CD14-positive monocyte (primary cell): ENCODE measurements around the gene TSHZ2. TPM values are rescaled to one million over a fixed set of nuclear protein-coding genes. Genes with fewer than 3 reads are reported as not detected.

Source experiments
- DNase-seq, 3 donors: peaks; one replicate each; pipeline ENCODE4 v3.0.0-alpha.2; 2011 to 2022
- H2AFZ ChIP-seq: 2 replicates; pipeline ENCODE4 v1.6.0; 2012; ENCODE audit warnings: mild to moderate bottlenecking, low read depth, low read length, inconsistent platforms; ENCODE audit not compliant: insufficient read depth, poor library complexity, severe bottlenecking
- H3K27ac ChIP-seq, 2 donors: 1 replicate in 1 of 2; 2 replicates in 1 of 2; pipeline ENCODE4 v1.5.1; 2012 to 2013; ENCODE audit warnings: low read length in 2 of 2, control low read depth in 1 of 2, inconsistent platforms in 1 of 2, low read depth in 1 of 2, mild to moderate bottlenecking in 1 of 2
- H3K27me3 ChIP-seq, 2 donors: one replicate each; pipeline versions ENCODE4 v1.6.0 to v1.6.1; 2011 to 2013; ENCODE audit warnings: low read length in 2 of 2; ENCODE audit not compliant: control insufficient read depth in 2 of 2, insufficient read depth in 2 of 2
- H3K36me3 ChIP-seq, 2 donors: replicated peaks in 1 of 2; 1 replicate in 1 of 2; 2 replicates in 1 of 2; pipeline versions ENCODE4 v1.5.1 to v1.6.1; 2012 to 2013; ENCODE audit warnings: low read length in 2 of 2, control low read depth in 1 of 2, inconsistent platforms in 1 of 2, mild to moderate bottlenecking in 1 of 2; ENCODE audit not compliant: insufficient read depth in 2 of 2, control insufficient read depth in 1 of 2
- H3K4me1 ChIP-seq, 2 donors: 1 replicate in 1 of 2; 2 replicates in 1 of 2; pipeline versions ENCODE4 v1.5.1 to v1.6.1; 2012 to 2013; ENCODE audit warnings: low read length in 2 of 2, control low read depth in 1 of 2, inconsistent platforms in 1 of 2, mild to moderate bottlenecking in 1 of 2, moderate library complexity in 1 of 2; ENCODE audit not compliant: insufficient read depth in 2 of 2, control insufficient read depth in 1 of 2
- H3K4me2 ChIP-seq: replicated peaks from 2 replicates; pipeline ENCODE3; 2012; ENCODE audit warnings: low read length, moderate library complexity, mild to moderate bottlenecking; ENCODE audit not compliant: poor library complexity, severe bottlenecking; ENCODE audit errors: extremely low read depth
- H3K4me3 ChIP-seq, 3 experiments: fragments of 200-600 bp in 1 of 3; sonication (generic) in 1 of 3; replicated peaks in 1 of 3; 1 replicate in 2 of 3; 2 replicates in 1 of 3; pipeline ENCODE4 v1.5.1; 2011 to 2013; ENCODE audit warnings: low read length in 3 of 3, mild to moderate bottlenecking in 3 of 3, control low read depth in 2 of 3, low read depth in 2 of 3, inconsistent platforms in 1 of 3, moderate library complexity in 1 of 3
- H3K79me2 ChIP-seq: 2 replicates; pipeline ENCODE4 v1.6.0; 2012; ENCODE audit warnings: mild to moderate bottlenecking, control low read depth, inconsistent platforms, low read length, moderate library complexity; ENCODE audit not compliant: insufficient read depth
- H3K9ac ChIP-seq: 2 replicates; pipeline ENCODE4 v1.6.0; 2017; ENCODE audit warnings: low read length, mild to moderate bottlenecking; ENCODE audit not compliant: insufficient read depth, poor library complexity, severe bottlenecking
- H3K9me3 ChIP-seq, 2 donors: replicated peaks in 1 of 2; 1 replicate in 1 of 2; 2 replicates in 1 of 2; pipeline versions ENCODE4 v1.5.1 to v1.6.1; 2012 to 2013; ENCODE audit warnings: low read length in 2 of 2, control low read depth in 1 of 2; ENCODE audit not compliant: control insufficient read depth in 1 of 2, insufficient read depth in 1 of 2
- H4K20me1 ChIP-seq: 2 replicates; pipeline ENCODE4 v1.6.0; 2012; ENCODE audit warnings: mild to moderate bottlenecking, low read length, control low read depth, moderate library complexity; ENCODE audit not compliant: insufficient read depth
- H3K27ac Mint-ChIP-seq, 7 donors: one replicate each; pipeline ENCODE4 v1.8.0; 2020; ENCODE audit warnings: mild to moderate bottlenecking in 7 of 7, mixed read lengths in 7 of 7, moderate library complexity in 6 of 7, inconsistent platforms in 2 of 7
- H3K27me3 Mint-ChIP-seq, 3 donors: one replicate each; pipeline ENCODE4 v1.8.0; 2021 to 2022; ENCODE audit warnings: low read depth in 3 of 3, mild to moderate bottlenecking in 3 of 3, mixed read lengths in 3 of 3, moderate library complexity in 3 of 3, inconsistent platforms in 1 of 3
- H3K36me3 Mint-ChIP-seq, 2 donors: one replicate each; pipeline ENCODE4 v1.8.0; 2020; ENCODE audit warnings: mixed read lengths in 2 of 2, inconsistent platforms in 1 of 2, mild to moderate bottlenecking in 1 of 2
- H3K4me1 Mint-ChIP-seq: one replicate; pipeline ENCODE4 v1.8.0; 2020; ENCODE audit warnings: mild to moderate bottlenecking, mixed read lengths
- H3K4me3 Mint-ChIP-seq, 2 donors: one replicate each; pipeline ENCODE4 v1.8.0; 2020; ENCODE audit warnings: mild to moderate bottlenecking in 2 of 2, mixed read lengths in 2 of 2, moderate library complexity in 1 of 2
- H3K9me3 Mint-ChIP-seq, 7 donors: one replicate each; pipeline ENCODE4 v1.8.0; 2020 to 2022; ENCODE audit warnings: mixed read lengths in 7 of 7, mild to moderate bottlenecking in 6 of 7, moderate library complexity in 6 of 7, inconsistent platforms in 2 of 7
- WGBS: methylation state at CpG from one replicate; pipeline ENCODE4 v1.1.5; 2013; ENCODE audit warnings: missing lambda C conversion rate; ENCODE audit not compliant: insufficient coverage; 5-methylcytosine and 5-hydroxymethylcytosine counted together
- intact Hi-C, 2 donors: fragments of 100-400 bp; cut with micrococcal nuclease; formaldehyde crosslinking; loops; one replicate each; pipeline versions ENCODE4 v1.15.0 to v1.15.1; 2023
- polyA plus RNA-seq, 3 donors: library from polyadenylated mRNA; depleted of rRNA in 1 of 3; unstranded in 2 of 3; stranded (reverse) in 1 of 3; fragments of 300-500 nt in 2 of 3; fragments of >200 nt in 1 of 3; fragmentation: Illumina TruSeq in 2 of 3; gene quantifications; 1 replicate in 2 of 3; 2 replicates in 1 of 3; pipeline ENCODE4 v1.2.3, GENCODE V29; 2012 to 2021
- TF ChIP-seq, protein P1 (sequence below): fragments of 200-600 bp; IDR thresholded peaks from one replicate; pipeline ENCODE4 v1.8.0; 2022; ENCODE audit warnings: antibody characterized with exemption, mild to moderate bottlenecking

TSHZ2 gene
- polyA plus RNA-seq, 3 donors: not detected

DNA sequence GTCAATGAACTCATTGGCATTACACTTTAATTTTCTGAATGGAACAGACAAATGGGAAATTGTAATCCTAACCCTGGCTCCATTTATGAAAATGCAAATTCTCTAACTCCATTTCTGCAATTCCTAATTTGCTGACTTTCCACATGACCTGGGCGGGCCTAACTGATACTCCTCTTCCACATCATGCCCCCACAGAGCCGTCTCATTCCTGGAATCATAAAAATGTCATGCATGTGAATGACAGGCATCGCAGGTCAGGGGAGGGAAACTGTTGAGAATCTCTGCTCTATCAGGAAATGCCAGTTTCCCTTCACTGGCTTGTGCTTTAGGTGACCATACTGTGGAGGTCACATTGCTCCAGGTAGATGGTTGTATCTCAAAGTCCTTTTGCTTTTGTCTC, 456.4 kb downstream of the TSHZ2 start:
- Mint-ChIP-seq H3K9me3 (peaks cover 2 to 7% (median 3%) of the 10 kb centered on the region in 7 donors), H3K4me3 (no peak overlapping the region), H3K27me3 (peaks cover 1 to 16% (median 2%) of the 10 kb centered on the region in 3 donors), H3K36me3 (peaks cover 0 to 4% of the 10 kb centered on the region in 2 donors), H3K4me1 (peaks cover 13% of the 10 kb centered on the region), H3K27ac (peak overlapping the region in 2 of 7 donors; percentile 11 to 20)
- Histone ChIP-seq H3K4me1 (peaks cover 9 to 11% of the 10 kb centered on the region in 2 donors), H3K9me3 (peaks cover 0 to 3% of the 10 kb centered on the region in 2 donors), H3K27me3 (peaks cover 2% of the 10 kb centered on the region in 2 donors), H3K4me3 (no peak overlapping the region), H3K9ac (no peak overlapping the region), H3K27ac (no peak overlapping the region), H3K79me2 (no peaks in the 10 kb centered on the region), H3K4me2 (no peak overlapping the region), H4K20me1 (no peaks in the 10 kb centered on the region), H2AFZ (no peak overlapping the region), H3K36me3 (no peaks in the 10 kb centered on the region)
- intact Hi-C loops: no loop called here
- DNase-seq: no peak
- TF ChIP-seq, protein P1, sequence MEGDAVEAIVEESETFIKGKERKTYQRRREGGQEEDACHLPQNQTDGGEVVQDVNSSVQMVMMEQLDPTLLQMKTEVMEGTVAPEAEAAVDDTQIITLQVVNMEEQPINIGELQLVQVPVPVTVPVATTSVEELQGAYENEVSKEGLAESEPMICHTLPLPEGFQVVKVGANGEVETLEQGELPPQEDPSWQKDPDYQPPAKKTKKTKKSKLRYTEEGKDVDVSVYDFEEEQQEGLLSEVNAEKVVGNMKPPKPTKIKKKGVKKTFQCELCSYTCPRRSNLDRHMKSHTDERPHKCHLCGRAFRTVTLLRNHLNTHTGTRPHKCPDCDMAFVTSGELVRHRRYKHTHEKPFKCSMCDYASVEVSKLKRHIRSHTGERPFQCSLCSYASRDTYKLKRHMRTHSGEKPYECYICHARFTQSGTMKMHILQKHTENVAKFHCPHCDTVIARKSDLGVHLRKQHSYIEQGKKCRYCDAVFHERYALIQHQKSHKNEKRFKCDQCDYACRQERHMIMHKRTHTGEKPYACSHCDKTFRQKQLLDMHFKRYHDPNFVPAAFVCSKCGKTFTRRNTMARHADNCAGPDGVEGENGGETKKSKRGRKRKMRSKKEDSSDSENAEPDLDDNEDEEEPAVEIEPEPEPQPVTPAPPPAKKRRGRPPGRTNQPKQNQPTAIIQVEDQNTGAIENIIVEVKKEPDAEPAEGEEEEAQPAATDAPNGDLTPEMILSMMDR: no peak
- 60% methylated on average over 1 of the region's 3 CpGs for WGBS

DNA sequence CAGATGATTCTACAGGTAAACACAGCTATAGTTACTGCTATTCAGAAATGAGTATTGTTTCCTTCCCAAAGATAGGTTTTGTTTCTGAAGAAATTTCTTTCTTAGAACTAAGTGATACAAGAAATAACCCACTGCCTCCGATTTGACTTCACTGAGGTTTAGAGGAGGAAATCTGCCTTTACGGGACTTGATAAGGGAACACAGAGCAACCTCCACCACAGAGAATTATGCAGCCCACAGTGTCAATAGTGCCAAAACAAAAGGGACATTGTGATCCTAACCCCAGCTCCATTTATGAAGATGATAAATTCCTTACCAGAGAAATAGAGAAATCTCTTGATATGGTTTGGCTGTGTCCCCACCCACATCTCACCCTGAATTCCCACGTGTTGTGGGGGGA, 456.8 kb downstream of the TSHZ2 start:
- no peak for DNase-seq
- TF ChIP-seq, protein P1: no peak
- H3K9me3 Mint-ChIP-seq: peaks cover 2 to 7% (median 3%) of the 10 kb centered on the region in 7 donors
- WGBS: no CpG with 5 or more reads among the region's 3 CpGs
- H3K4me1 ChIP-seq: peaks cover 9 to 11% of the 10 kb centered on the region in 2 donors
- no peaks in the 10 kb centered on the region for H3K79me2 ChIP-seq
- peak overlapping the region in 1 of 7 donors; percentile 20 for H3K27ac Mint-ChIP-seq
- peaks cover 0 to 4% of the 10 kb centered on the region in 2 donors for H3K36me3 Mint-ChIP-seq
- intact Hi-C loops: no loop called here
- H3K4me3 ChIP-seq: no peak overlapping the region
- H3K9ac ChIP-seq: no peak overlapping the region
- no peaks in the 10 kb centered on the region for H4K20me1 ChIP-seq
- H3K27me3 ChIP-seq: peaks cover 2% of the 10 kb centered on the region in 2 donors
- H3K36me3 ChIP-seq: no peaks in the 10 kb centered on the region
- H3K27me3 Mint-ChIP-seq: peaks cover 1 to 13% (median 2%) of the 10 kb centered on the region in 3 donors
- H2AFZ ChIP-seq: no peak overlapping the region
- H3K9me3 ChIP-seq: peaks cover 0 to 3% of the 10 kb centered on the region in 2 donors
- no peak overlapping the region for H3K4me3 Mint-ChIP-seq
- no peak overlapping the region for H3K4me2 ChIP-seq
- H3K4me1 Mint-ChIP-seq: peaks cover 13% of the 10 kb centered on the region
- H3K27ac ChIP-seq: no peak overlapping the region
